ENCODE results near the gene SSR4. TPM values are rescaled to one million over a fixed set of nuclear protein-coding genes. Genes with fewer than 3 reads are reported as not detected.

SSR4 gene
- total RNA-seq, 4 donors from 2014 or later = 177 to 359 (median 279) TPM

DNA sequence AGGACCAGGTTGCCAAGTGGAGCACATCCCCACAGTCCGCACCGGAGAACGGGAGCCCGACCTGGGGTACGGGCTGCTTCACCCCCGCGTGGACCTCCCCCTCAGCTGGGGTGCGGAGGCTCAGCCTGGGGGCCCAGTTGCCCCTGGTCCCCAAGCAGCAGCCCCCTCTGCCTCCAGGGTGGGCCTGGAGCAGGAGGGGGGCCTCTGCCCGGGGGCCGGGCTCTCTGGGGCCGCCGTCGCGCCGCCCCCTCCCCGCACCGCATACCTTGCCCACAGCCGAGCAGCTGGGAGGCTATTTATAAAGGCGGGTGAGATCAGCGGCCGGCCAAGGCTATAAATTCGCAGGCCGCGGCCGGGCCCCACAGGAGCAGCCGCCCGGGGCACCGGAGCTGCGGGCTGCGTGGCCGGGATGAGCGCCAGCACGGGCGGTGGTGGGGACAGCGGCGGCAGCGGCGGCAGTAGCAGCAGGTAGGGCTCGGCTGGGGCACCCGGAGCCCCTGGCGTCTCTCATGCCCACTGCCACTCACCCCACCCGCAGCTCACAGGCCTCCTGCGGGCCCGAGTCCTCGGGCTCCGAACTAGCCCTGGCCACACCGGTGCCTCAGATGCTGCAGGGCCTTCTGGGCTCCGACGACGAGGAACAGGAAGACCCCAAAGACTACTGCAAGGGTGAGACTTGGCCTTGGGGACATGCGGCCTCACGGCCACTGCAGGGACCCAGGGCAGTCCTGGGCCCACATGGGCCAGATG, 13.6 kb upstream of the SSR4 start, which contains the start of gene SRPK3:
TSS of gene SRPK3 (plus strand) at position 364 of the 750 bp plus-strand sequence. CDS start at position 410, 46 bp downstream.
- Histone ChIP-seq H3K27ac (no peak within 1 kb of the TSS), H3K9me3 (no peaks in the 10 kb centered on the region), H3K36me3 (no peaks in the 10 kb centered on the region), H3K27me3 (no peaks in the 10 kb centered on the region), H3K4me3 (replicated peaks in 1 of 3) (no peak within 1 kb of the TSS), H3K4me1 (no peaks in the 10 kb centered on the region)
- TF ChIP-seq, protein P1, sequence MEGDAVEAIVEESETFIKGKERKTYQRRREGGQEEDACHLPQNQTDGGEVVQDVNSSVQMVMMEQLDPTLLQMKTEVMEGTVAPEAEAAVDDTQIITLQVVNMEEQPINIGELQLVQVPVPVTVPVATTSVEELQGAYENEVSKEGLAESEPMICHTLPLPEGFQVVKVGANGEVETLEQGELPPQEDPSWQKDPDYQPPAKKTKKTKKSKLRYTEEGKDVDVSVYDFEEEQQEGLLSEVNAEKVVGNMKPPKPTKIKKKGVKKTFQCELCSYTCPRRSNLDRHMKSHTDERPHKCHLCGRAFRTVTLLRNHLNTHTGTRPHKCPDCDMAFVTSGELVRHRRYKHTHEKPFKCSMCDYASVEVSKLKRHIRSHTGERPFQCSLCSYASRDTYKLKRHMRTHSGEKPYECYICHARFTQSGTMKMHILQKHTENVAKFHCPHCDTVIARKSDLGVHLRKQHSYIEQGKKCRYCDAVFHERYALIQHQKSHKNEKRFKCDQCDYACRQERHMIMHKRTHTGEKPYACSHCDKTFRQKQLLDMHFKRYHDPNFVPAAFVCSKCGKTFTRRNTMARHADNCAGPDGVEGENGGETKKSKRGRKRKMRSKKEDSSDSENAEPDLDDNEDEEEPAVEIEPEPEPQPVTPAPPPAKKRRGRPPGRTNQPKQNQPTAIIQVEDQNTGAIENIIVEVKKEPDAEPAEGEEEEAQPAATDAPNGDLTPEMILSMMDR (IDR thresholded peaks at IDR 0.05) = no peak
- no peak for TF ChIP-seq POLR2A (IDR thresholded peaks at IDR 0.05)
- intact Hi-C loops (cut with DNase I) = no loop called here
- WGBS, 2 donors = no CpG with 5 or more reads among the region's 52 CpGs
- no peak for DNase-seq

DNA sequence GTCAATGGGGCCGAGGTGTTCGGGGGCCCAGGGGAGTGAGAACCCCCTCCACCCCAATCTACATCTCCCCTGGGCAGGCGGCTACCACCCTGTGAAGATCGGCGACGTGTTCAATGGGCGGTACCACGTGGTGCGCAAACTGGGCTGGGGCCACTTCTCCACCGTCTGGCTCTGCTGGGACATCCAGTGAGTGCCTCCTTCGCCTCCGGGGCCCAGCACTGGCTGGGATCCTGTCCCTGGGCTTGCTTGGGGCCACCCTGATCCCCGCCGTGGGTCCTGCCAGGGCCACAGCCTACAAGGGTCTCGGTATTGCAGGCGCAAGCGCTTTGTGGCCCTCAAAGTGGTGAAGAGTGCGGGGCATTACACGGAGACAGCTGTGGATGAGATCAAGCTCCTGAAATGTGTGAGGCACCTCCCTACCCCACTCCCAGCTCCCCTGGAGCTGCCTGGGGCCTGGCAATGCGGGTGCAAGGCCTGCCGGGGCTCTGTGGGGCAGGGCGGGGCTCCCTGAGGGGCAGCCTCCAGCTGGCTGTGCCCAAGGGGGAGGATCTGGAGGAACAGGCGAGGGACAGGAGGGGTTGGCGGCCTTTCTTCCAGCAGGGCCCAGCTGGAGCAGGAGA, 12.9 kb upstream of the SSR4 start:
- no peaks in the 10 kb centered on the region for H3K27me3 ChIP-seq
- TF ChIP-seq, protein P1 (IDR thresholded peaks at IDR 0.05) = no peak
- no peak for TF ChIP-seq POLR2A (IDR thresholded peaks at IDR 0.05)
- H3K4me3 ChIP-seq (replicated peaks in 1 of 3) = no peak overlapping the region
- DNase-seq = no peak
- H3K9me3 ChIP-seq = no peaks in the 10 kb centered on the region
- H3K27ac ChIP-seq = no peak overlapping the region
- 85% methylated on average over 9 of the region's 24 CpGs; no CpG with 5 or more reads in 1 of the 2 donors for WGBS, 2 donors
- H3K4me1 ChIP-seq = no peaks in the 10 kb centered on the region
- peaks cover 0 to 3% of the 10 kb centered on the region in 2 donors for H3K36me3 ChIP-seq
- intact Hi-C loops (cut with DNase I) = no loop called here

DNA sequence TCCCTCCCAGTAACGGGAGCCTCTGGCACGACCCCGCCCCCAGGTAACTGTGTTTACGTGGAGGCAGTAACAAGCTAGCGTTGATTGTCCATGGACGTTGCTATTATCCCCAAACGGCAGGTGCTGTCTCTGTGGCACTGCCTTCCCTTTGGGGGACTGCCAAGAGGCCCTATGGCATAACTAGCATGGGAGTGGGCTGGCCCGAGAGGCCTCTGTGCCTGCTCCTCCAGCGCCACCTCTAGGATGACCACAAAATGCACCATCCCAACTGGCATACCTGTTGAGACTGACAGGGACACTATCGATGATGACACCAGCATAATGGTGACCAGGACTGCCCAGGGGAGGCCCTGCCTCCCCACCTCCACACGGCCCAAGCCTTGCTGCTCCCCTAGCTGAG, 12.2 kb upstream of the SSR4 start:
- no peaks in the 10 kb centered on the region for H3K4me1 ChIP-seq
- no peaks in the 10 kb centered on the region for H3K27me3 ChIP-seq
- intact Hi-C loops (cut with DNase I) = no loop called here
- H3K4me3 ChIP-seq (replicated peaks in 1 of 3) = no peak overlapping the region
- no peaks in the 10 kb centered on the region for H3K9me3 ChIP-seq
- WGBS, 2 donors = 45% methylated on average over 4 of the region's 11 CpGs; no CpG with 5 or more reads in 1 of the 2 donors
- no peak for DNase-seq
- peaks cover 0 to 9% of the 10 kb centered on the region in 2 donors for H3K36me3 ChIP-seq
- no peak for TF ChIP-seq POLR2A (IDR thresholded peaks at IDR 0.05)
- TF ChIP-seq, protein P1 (IDR thresholded peaks at IDR 0.05) = no peak
- no peak overlapping the region for H3K27ac ChIP-seq

DNA sequence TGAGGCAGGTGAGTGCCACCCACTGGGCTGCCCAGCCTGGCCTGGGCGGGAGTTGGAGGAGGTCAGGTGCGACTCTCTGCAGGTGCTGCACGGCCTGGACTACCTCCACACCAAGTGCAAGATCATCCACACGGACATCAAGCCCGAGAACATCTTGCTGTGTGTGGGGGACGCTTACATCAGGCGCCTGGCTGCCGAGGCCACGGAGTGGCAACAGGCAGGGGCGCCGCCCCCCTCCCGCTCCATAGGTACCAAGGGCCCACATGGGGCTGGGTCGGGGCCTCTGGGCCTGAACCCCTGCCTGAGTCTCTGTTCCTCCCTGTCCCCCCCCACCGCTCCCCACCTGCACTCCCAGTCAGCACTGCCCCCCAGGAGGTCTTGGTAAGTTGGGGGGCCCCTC, 11.6 kb upstream of the SSR4 start:
- no peak for DNase-seq
- intact Hi-C loops (cut with DNase I) = no loop called here
- no peak overlapping the region for H3K4me3 ChIP-seq (replicated peaks in 1 of 3)
- H3K4me1 ChIP-seq = no peaks in the 10 kb centered on the region
- WGBS, 2 donors = no CpG with 5 or more reads among the region's 14 CpGs
- no peak for TF ChIP-seq POLR2A (IDR thresholded peaks at IDR 0.05)
- TF ChIP-seq, protein P1 (IDR thresholded peaks at IDR 0.05) = no peak
- H3K36me3 ChIP-seq = peaks cover 0 to 11% of the 10 kb centered on the region in 2 donors
- H3K27me3 ChIP-seq = no peaks in the 10 kb centered on the region
- H3K27ac ChIP-seq = no peak overlapping the region
- H3K9me3 ChIP-seq = no peaks in the 10 kb centered on the region

Data from thyroid gland (tissue), 4 donors.